ENCODE data around the gene GRM5.

The GRM5 gene

DNA sequence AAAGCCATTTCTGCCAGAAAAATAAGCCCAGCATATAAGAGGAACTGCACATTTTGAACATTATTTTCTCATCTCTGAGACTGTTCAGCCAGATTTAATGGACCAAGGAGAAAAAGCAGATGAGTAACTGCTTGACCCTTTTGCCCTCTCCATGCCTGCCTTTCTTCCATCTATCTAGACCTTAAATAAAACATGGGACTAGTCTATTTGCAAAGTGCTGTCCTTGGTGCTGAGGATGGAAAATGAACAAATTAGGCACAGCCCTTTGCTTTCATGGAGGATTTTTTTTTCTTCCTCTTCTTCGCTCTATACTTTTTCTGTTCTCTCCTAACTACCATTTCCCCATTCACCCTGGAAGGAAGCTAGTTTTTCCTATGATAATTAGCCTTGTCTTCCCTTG, 361.3 kb downstream of the GRM5 start:
- no peak for DNase-seq

DNA sequence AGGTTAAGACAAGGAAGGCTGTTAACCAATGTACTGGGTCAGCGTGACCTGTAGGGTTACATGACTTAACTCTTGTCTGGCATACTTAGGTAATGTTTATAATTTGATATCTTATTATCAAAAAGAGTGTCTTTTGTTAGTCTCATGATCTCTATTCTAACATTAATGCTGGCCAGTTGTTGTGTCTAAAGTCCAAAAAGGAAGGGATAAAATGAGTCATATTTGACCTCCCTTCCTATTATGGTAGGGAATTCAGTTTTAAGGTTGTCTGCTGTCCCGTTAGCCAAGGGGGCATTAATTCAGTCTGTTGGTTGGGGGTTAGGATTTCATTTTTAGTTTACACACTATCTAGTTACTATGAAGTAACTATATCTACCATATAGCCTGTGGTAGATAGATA, 364.0 kb downstream of the GRM5 start:
- DNase-seq, result no peak

DNA sequence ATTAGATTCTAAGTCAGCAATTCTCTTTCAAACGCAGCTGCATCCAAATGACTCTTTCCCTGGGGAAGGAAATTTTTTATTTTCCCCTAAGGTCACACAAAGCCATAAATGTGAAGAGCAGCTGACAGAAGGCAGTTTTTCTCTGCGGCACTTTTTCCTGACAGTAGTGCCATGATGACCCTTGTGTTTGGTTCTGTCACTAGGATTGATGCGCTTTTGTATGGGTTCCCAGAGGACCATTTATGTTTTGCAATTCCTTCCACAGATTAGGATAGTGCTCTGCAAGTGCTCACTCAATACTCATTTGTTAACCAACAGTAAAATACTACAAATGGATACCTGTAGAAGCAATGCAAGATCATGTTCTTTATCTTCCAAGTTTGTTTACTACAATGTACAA, 368.6 kb downstream of the GRM5 start:
- no peak for DNase-seq

DNA sequence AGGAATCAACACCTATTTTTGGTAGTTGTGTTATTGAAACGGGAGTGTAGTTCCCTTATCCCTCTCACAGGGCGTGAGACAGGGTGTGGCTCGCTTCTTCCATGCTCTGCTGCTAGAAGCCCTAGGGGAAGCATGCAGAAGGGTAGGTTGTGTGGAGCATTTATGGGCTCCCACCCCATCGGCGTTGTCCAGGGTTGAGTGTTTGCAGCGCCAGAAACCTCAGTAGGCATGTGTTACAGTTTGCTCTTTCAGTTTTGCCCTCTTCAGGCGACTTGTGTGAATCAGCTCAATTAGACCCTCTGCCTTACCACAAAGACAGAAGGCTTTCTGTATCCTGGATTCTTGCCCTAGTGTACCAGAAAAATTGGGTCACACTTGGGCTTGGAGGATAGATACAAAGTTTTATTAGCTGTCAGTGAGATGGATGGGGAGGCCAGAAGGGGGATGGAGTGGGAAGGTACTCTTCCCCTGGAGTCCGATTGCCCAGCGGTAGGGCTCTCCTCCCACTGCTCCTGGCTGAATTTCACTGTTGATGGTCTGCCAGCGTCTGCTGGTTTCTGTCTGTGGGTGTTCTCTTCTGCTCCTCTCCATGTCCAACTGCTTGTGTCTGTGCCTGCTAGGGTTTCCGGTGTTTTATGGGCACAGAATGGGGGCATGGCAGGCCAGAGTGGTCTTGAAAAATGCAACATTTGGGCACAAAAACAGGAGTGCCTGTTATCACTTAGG, 369.9 kb downstream of the GRM5 start:
- no peak for DNase-seq

DNA sequence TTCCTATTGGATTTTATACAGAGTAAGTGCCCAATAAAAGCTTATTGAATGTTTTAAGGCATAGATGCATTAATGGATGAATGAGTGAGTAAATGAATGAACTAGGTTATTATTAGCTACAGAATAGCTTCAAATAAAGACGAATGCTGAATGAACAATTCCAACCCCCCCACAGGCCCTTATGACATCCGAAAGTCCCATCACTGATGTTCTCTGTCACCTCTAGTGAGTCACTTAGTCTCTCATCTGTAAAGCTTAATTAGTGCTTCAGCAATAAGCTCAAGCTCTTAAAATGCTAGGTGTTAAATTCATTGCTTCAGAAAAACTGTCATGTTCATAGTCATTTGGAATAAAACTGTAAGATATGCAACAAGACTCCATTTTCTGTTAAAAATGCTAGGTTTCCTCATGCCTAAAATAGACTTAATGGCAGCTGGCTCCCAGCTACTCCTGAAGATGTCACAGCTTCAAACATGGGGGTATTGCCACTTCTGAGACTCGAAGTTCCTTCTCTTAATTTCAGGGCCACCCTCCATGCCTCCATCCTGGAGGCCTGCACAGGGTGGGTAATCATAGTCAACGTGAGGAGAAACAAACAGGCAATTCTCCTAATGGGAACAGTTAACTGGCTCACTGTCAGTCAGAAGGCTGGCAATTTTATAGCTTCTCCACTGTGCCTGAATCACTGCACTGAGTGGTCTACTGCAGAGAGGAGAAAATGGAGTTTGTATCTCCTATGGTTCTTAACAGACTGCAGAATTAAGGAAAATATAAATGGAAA, 373.3 kb downstream of the GRM5 start:
- peak in 1 of 51 donors; percentile 12 for DNase-seq

DNA sequence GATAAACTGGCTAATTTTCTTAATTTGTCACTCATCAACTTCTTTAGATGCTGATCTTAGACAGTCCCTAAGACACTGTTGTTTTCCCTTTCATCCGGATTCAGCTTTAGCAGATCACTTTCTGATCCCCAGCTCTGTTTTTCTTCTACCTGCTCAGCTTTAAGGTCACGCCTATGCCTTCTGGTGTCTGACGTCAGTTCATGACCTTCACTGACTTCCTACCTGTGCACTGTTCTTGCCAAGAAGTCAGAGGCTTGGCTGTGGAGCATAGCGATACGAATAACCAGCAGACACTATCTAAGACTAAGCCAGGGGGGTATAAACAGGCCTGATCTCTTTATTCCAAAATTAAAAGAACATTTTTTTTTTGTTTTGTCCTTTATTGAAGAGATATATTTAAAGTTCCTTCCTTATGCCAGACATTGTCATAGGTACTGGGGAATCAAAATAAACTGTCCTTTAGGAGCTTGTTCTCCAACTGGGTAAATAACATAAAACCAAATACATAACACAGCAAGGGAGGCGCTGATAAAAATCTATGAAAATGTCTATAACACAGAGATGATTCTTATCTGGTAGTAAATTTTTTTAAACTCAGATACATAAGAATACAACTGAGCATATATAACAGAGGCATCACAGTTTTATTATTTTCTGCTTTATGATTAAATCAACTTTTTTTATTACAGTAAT, 376.1 kb downstream of the GRM5 start:
- no peak for DNase-seq

DNA sequence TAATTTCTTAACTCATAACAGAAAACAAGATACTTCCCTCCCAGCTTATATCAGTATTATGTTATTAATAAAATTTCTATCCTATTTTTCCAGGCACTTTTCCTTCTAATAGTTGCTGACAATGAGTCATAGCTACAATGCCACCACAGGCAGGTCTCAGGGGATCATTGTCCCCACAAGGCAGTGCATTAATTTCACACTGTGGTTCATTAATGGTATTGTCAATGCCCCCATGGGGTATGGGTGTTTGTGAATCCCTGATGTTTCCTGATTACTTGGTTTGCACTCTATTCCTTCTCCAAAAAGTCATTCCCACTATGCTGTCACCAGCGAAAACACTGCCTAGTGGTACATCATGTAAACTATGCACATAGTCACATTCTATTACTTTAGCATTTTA, 382.8 kb downstream of the GRM5 start:
- no peak for DNase-seq

DNA sequence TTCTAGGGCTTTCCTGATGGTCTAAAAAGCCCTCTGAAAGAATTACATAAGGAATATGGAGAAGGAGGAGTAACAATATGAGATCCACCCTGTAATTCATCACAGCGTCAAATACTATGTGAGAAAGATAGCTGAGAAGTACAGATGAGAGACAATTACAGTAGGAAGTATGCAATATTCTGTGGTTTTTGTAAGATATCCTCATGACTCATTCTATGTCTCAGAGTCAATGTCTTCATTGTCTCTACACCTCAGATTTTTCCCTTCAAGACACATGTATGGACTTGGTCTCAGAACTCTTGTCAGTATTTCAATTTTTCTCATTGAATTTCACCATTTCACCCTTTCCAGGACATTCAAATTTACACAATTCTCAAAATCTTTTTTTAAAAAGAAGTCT, 385.0 kb downstream of the GRM5 start:
- no peak for DNase-seq

DNA sequence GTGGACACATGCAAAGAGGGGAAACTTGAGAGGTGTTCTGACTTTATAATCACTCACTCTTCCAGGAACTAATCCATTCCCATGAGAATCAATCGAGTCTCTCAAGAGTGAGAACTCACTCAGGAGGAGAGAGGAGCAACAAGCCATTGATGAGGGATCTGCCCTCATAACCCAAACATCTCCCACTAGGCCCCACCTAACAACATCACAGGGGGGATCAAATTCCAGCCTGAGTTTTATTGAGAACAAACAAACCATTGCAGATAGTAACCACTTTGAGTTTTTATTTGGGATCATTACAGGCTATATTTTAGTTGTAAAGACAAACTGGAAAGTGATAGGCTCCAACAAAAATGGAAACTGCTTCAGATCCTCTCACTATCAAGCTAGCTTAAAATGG, 399.4 kb downstream of the GRM5 start:
- DNase-seq, result no peak

DNA sequence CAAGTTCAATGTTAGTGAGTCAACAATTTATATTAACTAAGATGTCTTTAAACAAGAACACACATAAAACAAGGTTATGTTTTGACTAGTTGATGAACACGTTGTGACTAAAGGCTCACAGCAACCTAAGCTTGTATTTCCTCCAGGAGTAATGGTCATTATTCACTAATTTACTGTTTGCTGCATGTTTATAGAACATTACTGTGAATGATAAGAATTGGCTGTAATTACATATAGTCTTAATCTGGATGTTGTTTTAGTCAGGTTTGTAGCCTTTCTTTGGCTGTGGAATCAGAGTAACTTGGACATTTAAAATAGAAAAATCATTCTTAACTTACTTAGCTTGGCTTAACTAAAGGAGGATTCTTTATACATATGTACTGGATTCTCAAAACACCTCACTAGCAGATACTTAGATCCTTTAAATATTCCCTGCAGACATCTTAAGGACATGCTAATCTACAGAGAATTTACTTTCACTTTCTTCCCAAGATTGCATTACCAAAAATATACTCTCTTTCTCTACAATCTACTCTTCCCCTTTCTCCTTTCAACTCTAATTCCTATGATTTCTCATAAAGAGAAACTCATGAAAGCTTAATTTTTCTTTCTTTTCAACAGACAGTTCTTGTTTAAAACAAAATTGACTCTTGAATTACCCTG, 408.6 kb downstream of the GRM5 start:
- DNase-seq, result no peak

DNA sequence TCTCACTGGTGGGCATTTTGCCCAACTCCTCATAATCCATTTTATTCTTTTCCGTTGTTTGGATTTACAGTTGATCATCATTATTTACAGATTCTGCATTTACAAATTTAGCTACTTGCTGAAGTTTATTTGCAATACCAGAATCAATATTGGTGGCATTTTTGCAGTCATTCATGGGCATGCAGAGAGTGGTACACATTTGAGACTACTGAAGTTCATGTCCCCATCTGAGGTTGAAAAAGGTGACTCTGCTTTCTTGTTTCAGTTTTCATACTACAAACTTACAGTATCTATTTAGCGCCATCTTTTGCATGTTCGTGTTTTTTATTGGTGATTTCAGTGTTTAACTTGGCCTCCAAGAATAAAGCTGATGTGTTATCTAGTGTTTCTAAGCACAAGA, 409.5 kb downstream of the GRM5 start:
- no peak for DNase-seq

DNA sequence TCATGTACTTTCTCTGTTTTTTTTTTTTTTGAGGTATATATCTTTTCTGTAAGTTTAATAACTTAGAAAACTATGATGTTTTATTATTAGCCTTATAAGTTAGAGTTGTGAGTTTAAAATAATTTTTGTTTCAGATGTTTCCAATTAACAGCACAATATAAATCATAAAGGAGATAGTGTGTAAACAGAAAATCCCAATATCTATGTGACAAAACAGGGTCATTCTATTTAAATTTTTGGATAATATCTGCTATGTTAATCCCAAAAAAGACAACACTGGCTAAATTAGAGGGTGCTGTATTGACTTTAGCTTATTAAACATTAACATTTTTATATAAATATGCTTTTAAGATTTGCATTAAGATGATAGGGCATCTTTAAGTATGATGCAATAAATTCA, 410.1 kb downstream of the GRM5 start:
- no peak for DNase-seq

DNA sequence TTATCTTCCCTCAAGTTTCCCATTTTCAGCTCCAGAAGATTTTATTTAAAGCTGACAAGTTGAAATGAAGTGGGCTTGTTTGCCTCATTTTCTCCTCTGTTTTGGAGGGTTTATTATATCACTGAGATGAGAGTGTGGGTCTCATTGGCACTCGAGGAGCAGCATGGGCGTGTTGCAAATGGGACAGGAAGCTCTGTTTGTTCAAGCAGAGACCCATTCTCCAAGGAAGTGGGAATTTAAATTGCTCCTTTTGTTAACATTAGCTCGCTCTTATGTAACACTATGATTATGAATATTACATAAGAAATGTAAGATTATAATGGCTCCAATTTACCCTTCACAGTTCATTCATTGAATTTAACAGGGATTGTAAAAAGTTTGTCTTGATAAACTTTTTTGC, 410.6 kb downstream of the GRM5 start:
- DNase-seq, result no peak

DNA sequence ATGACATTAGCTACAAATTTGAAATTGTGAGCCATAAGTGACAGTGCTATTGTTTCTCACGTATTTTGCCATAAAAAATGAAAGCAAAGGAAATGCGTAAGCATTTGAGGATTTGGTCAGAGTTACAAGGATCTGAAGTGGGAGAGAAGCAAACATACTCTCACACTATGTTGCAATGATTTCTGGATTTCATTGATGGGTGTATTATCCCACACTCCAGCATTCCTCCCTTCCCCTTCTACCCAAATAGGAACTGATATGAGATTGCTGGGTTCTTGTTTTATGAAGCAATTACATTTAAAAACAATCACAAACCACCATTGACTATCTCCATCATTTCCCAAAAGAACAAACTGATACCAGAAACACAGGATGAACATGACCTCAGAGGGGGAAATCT, 414.2 kb downstream of the GRM5 start:
- no peak for DNase-seq

DNA sequence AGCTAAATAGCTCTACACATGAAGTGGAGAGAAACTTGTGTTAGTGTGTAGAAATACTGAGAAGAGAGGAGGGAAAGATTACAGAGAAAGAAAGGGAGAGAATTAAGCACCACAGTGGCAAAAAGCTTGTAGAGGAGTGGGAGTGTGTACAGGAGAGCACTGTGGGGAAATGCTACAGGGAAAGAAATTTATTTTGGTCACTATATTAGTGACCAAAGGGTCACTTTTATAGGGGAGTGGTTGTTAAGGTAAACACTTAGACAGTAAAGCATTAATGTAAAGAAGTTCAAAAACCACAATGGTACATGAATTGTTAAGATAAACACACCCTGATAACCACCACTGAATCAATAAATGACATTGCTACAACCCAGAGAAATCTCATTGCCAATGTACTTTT, 421.1 kb downstream of the GRM5 start:
- no peak for DNase-seq

DNA sequence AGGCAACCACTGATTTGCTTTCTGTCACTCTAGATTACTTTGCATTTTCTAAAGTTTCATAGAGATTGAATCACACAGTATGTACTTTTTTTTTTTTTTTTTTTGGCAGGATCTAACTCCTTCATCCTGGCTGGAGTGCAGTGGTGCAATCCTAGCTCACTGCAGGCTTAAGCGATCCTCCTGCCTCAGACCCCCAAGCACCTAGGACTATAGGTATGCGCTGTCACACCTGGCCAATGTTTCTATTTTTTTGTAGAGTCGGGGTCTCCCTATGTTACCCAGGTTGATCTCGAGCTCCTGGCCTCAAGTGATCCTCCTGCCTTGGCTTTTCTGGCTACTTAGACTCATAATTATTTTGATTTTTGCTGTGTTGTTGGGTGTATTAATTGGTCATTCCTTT, 433.6 kb downstream of the GRM5 start:
- DNase-seq, result no peak

DNA sequence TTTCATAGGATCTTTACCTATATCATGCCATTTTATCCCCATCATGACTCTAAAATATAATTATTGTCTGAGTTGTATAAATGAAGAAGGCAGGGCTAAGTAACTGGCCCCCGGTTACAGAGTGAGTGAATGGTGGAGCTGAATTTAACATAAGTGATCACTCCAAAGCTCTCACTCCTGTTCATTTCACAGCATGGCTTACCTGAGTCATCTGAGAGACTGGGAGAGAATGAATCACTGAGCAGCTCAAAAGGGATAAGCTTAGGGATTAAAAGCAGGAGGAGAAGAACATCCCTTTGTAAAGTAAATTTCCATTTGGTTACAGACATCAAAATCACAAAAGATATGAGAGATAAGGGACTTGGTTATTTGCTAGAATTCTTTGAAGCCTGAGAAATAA, 434.3 kb downstream of the GRM5 start:
- DNase-seq, result no peak

DNA sequence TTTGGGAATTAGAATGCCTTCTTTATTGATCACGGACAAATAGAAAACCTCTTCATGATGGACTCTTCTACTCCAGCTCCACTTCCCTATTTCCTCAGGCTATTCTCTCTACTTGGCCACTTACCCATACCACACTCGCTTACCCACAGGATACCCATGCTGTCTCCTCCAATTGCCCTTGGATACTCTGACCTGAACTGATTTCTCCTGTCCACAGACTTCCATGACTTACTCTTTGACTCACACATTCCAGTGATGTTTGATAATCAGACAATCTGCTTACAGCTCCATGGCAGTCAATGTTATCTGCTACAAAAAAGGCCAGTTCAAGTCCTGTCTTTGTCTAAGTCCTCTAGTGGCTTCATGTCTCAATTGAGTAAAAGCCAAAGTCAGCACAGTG, 436.3 kb downstream of the GRM5 start:
- no peak for DNase-seq

DNA sequence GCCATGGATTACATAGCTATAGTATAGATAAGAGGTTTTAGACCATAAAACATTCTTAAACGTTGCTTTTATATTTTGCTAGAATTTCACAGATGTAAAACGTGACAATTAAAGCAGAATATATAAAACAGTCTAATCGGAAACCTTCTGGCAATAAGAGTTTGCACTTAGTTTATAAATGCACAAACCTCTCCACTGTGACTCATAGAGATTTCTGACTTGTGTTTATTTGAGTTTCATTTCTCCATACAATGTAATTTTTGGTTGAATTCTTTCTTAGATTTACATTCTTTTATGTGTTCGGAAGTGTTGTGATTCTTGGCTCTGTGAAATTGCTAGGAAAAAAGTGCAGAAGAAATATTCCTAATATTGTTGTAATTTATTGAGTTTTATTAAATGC, 439.6 kb downstream of the GRM5 start:
- DNase-seq, result no peak

DNA sequence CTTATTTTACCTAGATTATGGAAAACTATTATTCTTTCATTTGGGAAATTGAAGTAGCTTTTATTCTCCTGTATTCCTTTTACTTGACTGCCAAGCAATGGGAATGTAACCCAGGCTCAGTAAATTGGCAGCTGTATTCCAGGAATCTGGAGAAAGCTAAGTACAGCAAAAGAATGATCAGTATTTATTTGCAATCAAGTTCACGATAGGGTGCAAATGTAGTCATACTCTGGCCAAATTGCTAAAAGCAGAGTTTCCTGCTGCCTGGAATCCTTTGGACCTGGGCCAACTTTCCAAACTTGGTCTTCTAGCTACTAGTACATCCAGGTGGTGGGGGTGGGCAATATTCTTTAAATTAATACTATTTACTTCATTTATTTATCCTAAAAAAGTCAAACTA, 442.3 kb downstream of the GRM5 start:
- no peak for DNase-seq

DNA sequence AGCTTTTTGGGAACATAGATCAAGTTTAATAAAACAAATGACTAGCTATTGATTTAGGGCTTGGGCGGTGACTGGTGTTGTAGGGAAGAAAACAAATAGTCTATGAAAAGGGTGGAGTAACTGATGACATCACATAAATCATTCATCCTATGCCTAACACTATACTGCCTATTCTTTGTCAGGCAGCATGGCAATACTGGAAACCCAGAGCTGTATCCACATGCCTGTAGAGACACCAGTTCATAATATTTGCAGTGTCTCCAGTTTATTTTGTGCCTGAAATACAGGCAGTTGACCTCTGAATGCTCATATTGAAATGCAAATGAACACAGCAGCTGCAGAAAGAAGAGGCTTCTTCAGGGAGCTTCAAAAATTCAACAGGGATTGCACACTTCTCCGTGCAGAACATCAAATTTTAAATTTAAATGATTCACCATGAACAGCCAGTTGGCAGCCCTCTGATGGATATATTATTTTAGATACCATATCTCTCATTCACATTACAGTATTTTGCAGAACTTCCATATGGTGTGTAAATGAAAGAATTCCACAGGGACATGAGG, 445.1 kb downstream of the GRM5 start:
- DNase-seq, result no peak
